ENCODE data around the gene SMG6. TPM values are rescaled to one million over a fixed set of nuclear protein-coding genes. Genes with fewer than 3 reads are reported as not detected.
A peak's percentile ranks its signal among the peaks of the same experiment; 100 is the strongest.

Gene SMG6
- total RNA-seq, 1 donor from 2014 or later: 36.7 TPM

GRCh38 chr17:2295575-2295974, 8.0 kb downstream of the SMG6 start:
- peaks cover 7% of the 10 kb centered on the region for H3K4me1 Mint-ChIP-seq (ENCODE audit: unreplicated experiment)
- no peaks in the 10 kb centered on the region for H3K27me3 Mint-ChIP-seq (ENCODE audit: unreplicated experiment)
- TF ChIP-seq CTCF (IDR thresholded peaks at IDR 0.05): no peak
- no peak overlapping the region for H3K4me3 Mint-ChIP-seq (ENCODE audit: unreplicated experiment)
- DNase-seq (ENCODE audit: extremely low spot score, unreplicated experiment): no peak
- H3K9me3 Mint-ChIP-seq (ENCODE audit: unreplicated experiment): no peaks in the 10 kb centered on the region
- H3K27ac Mint-ChIP-seq (ENCODE audit: unreplicated experiment): no peak overlapping the region
- peaks cover 56% of the 10 kb centered on the region for H3K36me3 Mint-ChIP-seq (ENCODE audit: unreplicated experiment)

DNA sequence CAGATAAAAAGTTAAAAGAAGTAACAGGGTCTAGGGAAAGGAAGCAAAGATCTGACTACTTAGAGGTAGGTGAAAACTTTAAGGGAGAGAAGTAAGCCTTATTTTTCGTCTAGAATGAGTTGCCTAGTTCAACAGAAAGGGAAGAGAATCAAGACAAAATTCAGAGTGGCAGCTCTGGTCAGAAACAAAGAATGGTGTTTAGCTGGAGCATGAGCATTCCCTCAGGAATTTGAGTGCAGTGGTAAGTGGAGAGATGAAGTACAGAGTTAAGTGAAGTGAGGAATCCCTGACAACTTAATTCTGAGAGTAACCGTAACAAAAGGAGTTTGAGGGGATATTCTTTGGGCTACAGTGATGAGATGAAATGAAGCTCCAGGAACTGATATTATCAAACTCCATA, 11.5 kb downstream of the SMG6 start:
- TF ChIP-seq CTCF (IDR thresholded peaks at IDR 0.05): no peak
- Mint-ChIP-seq H3K27ac (ENCODE audit: unreplicated experiment) (no peak overlapping the region), H3K27me3 (ENCODE audit: unreplicated experiment) (no peaks in the 10 kb centered on the region), H3K36me3 (ENCODE audit: unreplicated experiment) (peaks cover 42% of the 10 kb centered on the region), H3K9me3 (ENCODE audit: unreplicated experiment) (no peaks in the 10 kb centered on the region), H3K4me3 (ENCODE audit: unreplicated experiment) (no peak overlapping the region), H3K4me1 (ENCODE audit: unreplicated experiment) (peaks cover 4% of the 10 kb centered on the region)
- DNase-seq (ENCODE audit: extremely low spot score, unreplicated experiment): no peak

DNA sequence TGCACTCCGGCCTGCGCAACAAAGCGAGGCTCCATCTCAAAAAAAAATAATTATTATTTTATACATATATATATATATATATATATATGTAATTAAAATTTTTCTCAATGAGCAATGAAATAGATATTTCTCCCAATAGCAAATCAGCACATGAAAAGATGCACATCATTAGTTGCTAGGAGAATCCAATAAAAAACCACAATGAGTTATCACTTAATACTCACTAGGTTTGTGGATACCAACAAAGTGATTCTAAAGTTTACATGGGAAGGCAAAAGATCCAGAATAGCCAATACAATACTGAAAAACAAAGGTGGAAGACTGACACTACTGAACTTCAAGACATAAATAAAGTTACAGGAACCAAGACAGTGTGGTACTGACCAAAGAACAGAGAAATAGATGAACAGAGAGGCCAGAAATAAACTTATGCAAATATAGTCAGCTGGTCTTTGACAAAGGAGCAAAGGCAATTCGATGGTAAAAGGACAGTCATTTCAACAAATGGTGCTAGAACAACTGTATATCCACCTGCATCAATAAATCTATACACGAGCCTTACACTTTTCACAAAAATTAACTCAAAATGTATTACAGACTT, 13.6 kb downstream of the SMG6 start:
- TF ChIP-seq CTCF (IDR thresholded peaks at IDR 0.05): no peak

DNA sequence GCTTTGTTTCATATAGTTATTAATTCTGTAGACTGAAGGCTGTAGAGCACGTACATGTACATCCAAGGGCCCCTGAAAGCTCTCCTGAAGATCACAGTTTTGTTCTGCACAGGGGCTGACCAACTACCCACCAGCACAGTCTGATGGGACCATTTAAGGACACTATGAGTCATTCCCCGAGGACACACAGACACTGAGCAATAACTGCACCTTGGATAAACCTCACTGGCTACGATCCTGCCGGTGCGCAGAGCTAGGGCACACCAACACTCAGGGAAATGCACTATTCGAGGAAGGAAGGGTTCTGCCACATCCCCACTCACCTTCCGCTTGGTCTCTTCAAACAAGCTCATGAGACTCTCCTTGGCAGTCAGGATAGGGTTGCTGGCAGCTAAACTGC, 20.3 kb downstream of the SMG6 start:
- H3K36me3 Mint-ChIP-seq (ENCODE audit: unreplicated experiment): peaks cover 37% of the 10 kb centered on the region
- H3K4me1 Mint-ChIP-seq (ENCODE audit: unreplicated experiment): peaks cover 2% of the 10 kb centered on the region
- H3K9me3 Mint-ChIP-seq (ENCODE audit: unreplicated experiment): no peaks in the 10 kb centered on the region
- TF ChIP-seq CTCF (IDR thresholded peaks at IDR 0.05): no peak
- H3K4me3 Mint-ChIP-seq (ENCODE audit: unreplicated experiment): no peak overlapping the region
- DNase-seq (ENCODE audit: extremely low spot score, unreplicated experiment): no peak
- H3K27me3 Mint-ChIP-seq (ENCODE audit: unreplicated experiment): no peaks in the 10 kb centered on the region
- H3K27ac Mint-ChIP-seq (ENCODE audit: unreplicated experiment): no peak overlapping the region

More for the DNA sequence above, 13.6 kb downstream of the SMG6 start:
- Mint-ChIP-seq H3K36me3 (ENCODE audit: unreplicated experiment) (peaks cover 23% of the 10 kb centered on the region), H3K9me3 (ENCODE audit: unreplicated experiment) (no peaks in the 10 kb centered on the region), H3K27me3 (ENCODE audit: unreplicated experiment) (no peaks in the 10 kb centered on the region), H3K4me3 (ENCODE audit: unreplicated experiment) (no peak overlapping the region), H3K27ac (ENCODE audit: unreplicated experiment) (no peak overlapping the region), H3K4me1 (ENCODE audit: unreplicated experiment) (peaks cover 2% of the 10 kb centered on the region)
- DNase-seq (ENCODE audit: extremely low spot score, unreplicated experiment): no peak

GRCh38 chr17:2282297-2282873, 21.2 kb downstream of the SMG6 start:
- no peaks in the 10 kb centered on the region for H3K9me3 Mint-ChIP-seq (ENCODE audit: unreplicated experiment)
- no peak for DNase-seq (ENCODE audit: extremely low spot score, unreplicated experiment)
- H3K4me3 Mint-ChIP-seq (ENCODE audit: unreplicated experiment): no peak overlapping the region
- peak; percentile 65 for TF ChIP-seq CTCF (IDR thresholded peaks at IDR 0.05)
- peak overlapping the region; percentile 65 for H3K27ac Mint-ChIP-seq (ENCODE audit: unreplicated experiment)
- peaks cover 33% of the 10 kb centered on the region for H3K36me3 Mint-ChIP-seq (ENCODE audit: unreplicated experiment)
- H3K4me1 Mint-ChIP-seq (ENCODE audit: unreplicated experiment): peaks cover 2% of the 10 kb centered on the region
- H3K27me3 Mint-ChIP-seq (ENCODE audit: unreplicated experiment): no peaks in the 10 kb centered on the region
